ENCODE results near the gene PCDH20. TPM values are rescaled to one million over a fixed set of nuclear protein-coding genes. Genes with fewer than 3 reads are reported as not detected.

The PCDH20 gene
- total and polyA plus RNA-seq, 2 experiments from 2014 or later, result 1.3 to 2.8 TPM

- no peak for TF ChIP-seq ZNF462 (CRISPR knock-in tag; IDR thresholded peaks at IDR 0.05)
- TF ChIP-seq, protein P1, sequence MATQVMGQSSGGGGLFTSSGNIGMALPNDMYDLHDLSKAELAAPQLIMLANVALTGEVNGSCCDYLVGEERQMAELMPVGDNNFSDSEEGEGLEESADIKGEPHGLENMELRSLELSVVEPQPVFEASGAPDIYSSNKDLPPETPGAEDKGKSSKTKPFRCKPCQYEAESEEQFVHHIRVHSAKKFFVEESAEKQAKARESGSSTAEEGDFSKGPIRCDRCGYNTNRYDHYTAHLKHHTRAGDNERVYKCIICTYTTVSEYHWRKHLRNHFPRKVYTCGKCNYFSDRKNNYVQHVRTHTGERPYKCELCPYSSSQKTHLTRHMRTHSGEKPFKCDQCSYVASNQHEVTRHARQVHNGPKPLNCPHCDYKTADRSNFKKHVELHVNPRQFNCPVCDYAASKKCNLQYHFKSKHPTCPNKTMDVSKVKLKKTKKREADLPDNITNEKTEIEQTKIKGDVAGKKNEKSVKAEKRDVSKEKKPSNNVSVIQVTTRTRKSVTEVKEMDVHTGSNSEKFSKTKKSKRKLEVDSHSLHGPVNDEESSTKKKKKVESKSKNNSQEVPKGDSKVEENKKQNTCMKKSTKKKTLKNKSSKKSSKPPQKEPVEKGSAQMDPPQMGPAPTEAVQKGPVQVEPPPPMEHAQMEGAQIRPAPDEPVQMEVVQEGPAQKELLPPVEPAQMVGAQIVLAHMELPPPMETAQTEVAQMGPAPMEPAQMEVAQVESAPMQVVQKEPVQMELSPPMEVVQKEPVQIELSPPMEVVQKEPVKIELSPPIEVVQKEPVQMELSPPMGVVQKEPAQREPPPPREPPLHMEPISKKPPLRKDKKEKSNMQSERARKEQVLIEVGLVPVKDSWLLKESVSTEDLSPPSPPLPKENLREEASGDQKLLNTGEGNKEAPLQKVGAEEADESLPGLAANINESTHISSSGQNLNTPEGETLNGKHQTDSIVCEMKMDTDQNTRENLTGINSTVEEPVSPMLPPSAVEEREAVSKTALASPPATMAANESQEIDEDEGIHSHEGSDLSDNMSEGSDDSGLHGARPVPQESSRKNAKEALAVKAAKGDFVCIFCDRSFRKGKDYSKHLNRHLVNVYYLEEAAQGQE (IDR thresholded peaks at IDR 0.05; ENCODE audit: unreplicated experiment), result no peak
- no peak for TF ChIP-seq POLR2AphosphoS5 (IDR thresholded peaks at IDR 0.05; ENCODE audit: low read depth)
These were observed 9.4 kb downstream of the PCDH20 start (continued) for GRCh38 chr13:61406275-61406674.

GRCh38 chr13:61396121-61396520 lies 19.5 kb downstream of the PCDH20 start:
- H3K27me3 Mint-ChIP-seq (ENCODE audit: insufficient read depth, low read depth, poor library complexity), result peaks cover 2% of the 10 kb centered on the region
- Histone ChIP-seq H3K79me2 (replicated peaks; ENCODE audit: insufficient read depth) (no peaks in the 10 kb centered on the region), H3K4me1 (ENCODE audit: insufficient read depth) (0 out of 2 replicates have a peak, but pooled peaks cover 5% of the 10 kb centered on the region), H3K36me3 (ENCODE audit: insufficient read depth) (no peaks in the 10 kb centered on the region), H3K4me2 (no peak overlapping the region), H3K4me3 (no peak overlapping the region), H3K9me2 (ENCODE audit: insufficient read depth) (no peaks in the 10 kb centered on the region), H2AFZ (no peak overlapping the region), H3F3A (replicated peaks; ENCODE audit: low read depth) (no peaks in the 10 kb centered on the region), H4K20me1 (replicated peaks; ENCODE audit: insufficient read depth) (no peaks in the 10 kb centered on the region), H3K27ac (ENCODE audit: low read depth) (no peak overlapping the region), H3K27me3 (ENCODE audit: insufficient read depth) (no peaks in the 10 kb centered on the region)
- no peaks in the 10 kb centered on the region for H3K9me3 Mint-ChIP-seq
- DNase-seq (ENCODE audit: low spot score) (no peak), ATAC-seq (no peak)
- no peak overlapping the region for H3K27ac Mint-ChIP-seq
- H3K4me1 Mint-ChIP-seq, result peaks cover 2% of the 10 kb centered on the region; the same call in 1 of the 3 replicates
- H3K4me3 Mint-ChIP-seq, result no peak overlapping the region
- H3K36me3 Mint-ChIP-seq (ENCODE audit: low read depth), result no peaks in the 10 kb centered on the region
- TF ChIP-seq, protein P2, sequence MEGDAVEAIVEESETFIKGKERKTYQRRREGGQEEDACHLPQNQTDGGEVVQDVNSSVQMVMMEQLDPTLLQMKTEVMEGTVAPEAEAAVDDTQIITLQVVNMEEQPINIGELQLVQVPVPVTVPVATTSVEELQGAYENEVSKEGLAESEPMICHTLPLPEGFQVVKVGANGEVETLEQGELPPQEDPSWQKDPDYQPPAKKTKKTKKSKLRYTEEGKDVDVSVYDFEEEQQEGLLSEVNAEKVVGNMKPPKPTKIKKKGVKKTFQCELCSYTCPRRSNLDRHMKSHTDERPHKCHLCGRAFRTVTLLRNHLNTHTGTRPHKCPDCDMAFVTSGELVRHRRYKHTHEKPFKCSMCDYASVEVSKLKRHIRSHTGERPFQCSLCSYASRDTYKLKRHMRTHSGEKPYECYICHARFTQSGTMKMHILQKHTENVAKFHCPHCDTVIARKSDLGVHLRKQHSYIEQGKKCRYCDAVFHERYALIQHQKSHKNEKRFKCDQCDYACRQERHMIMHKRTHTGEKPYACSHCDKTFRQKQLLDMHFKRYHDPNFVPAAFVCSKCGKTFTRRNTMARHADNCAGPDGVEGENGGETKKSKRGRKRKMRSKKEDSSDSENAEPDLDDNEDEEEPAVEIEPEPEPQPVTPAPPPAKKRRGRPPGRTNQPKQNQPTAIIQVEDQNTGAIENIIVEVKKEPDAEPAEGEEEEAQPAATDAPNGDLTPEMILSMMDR (conservative IDR thresholded peaks at IDR 0.05; ENCODE audit: low read depth in 2 of 2), result no peak
- TF ChIP-seq EZH2 (IDR thresholded peaks at IDR 0.05; ENCODE audit: low read depth, unreplicated experiment) (no peak), JUNB (IDR thresholded peaks at IDR 0.05; ENCODE audit: unreplicated experiment) (no peak), NANOG (IDR thresholded peaks at IDR 0.05; ENCODE audit: borderline replicate concordance) (no peak), EZH2phosphoT487 (IDR thresholded peaks at IDR 0.05; ENCODE audit: unreplicated experiment) (no peak), STAT1 (IDR thresholded peaks at IDR 0.05; ENCODE audit: unreplicated experiment) (no peak), ZNF114 (CRISPR knock-in tag; IDR thresholded peaks at IDR 0.05) (no peak), POLR2AphosphoS5 (IDR thresholded peaks at IDR 0.05; ENCODE audit: low read depth) (no peak)
- TF ChIP-seq, protein P1 (IDR thresholded peaks at IDR 0.05; ENCODE audit: unreplicated experiment), result no peak
